ENCODE data around the gene ETV6. TPM values are rescaled to one million over a fixed set of nuclear protein-coding genes. Genes with fewer than 3 reads are reported as not detected.

Gene ETV6
- polyA plus RNA-seq, 3 donors: 6.8 to 45.1 (median 11.7) TPM

- H3K36me3 Mint-ChIP-seq: peaks cover 46 to 49% of the 10 kb centered on the region in 2 donors
- Histone ChIP-seq H3K4me3 (replicated peaks in 1 of 3; ENCODE audit: low read depth in 2 of 3, low read length in 3 of 3) (peak overlapping the region in 1 of 3 experiments; percentile 57), H3K36me3 (replicated peaks in 1 of 2; ENCODE audit: control insufficient read depth in 1 of 2, insufficient read depth in 2 of 2, low read length in 2 of 2) (peaks cover 0 to 9% of the 10 kb centered on the region in 2 donors), H3K79me2 (ENCODE audit: insufficient read depth, low read length) (peaks cover 99% of the 10 kb centered on the region), H3K4me1 (ENCODE audit: control insufficient read depth in 1 of 2, insufficient read depth in 2 of 2, low read length in 2 of 2) (peaks cover 82 to 91% of the 10 kb centered on the region in 2 donors), H3K9me3 (replicated peaks in 1 of 2; ENCODE audit: control insufficient read depth in 1 of 2, insufficient read depth in 1 of 2, low read length in 2 of 2) (no peaks in the 10 kb centered on the region), H3K9ac (ENCODE audit: insufficient read depth, low read length, poor library complexity, severe bottlenecking) (no peak overlapping the region), H3K27me3 (ENCODE audit: control insufficient read depth in 2 of 2, insufficient read depth in 2 of 2, low read length in 2 of 2) (no peaks in the 10 kb centered on the region), H2AFZ (ENCODE audit: insufficient read depth, low read depth, low read length, poor library complexity, severe bottlenecking) (no peak overlapping the region), H3K27ac (ENCODE audit: low read depth in 1 of 2, low read length in 2 of 2) (peak overlapping the region in 1 of 2 donors; percentile 97), H4K20me1 (ENCODE audit: insufficient read depth, low read length) (no peaks in the 10 kb centered on the region), H3K4me2 (replicated peaks; ENCODE audit: extremely low read depth, low read length, poor library complexity, severe bottlenecking) (peak overlapping the region; percentile 58)
- H3K9me3 Mint-ChIP-seq: peaks cover 0 to 2% (median 0%) of the 10 kb centered on the region in 7 donors
- peak overlapping the region; percentile 81 to 100 (median 99) for H3K27ac Mint-ChIP-seq
- peak in 2 of 3 donors; percentile 34 to 58 for DNase-seq
- H3K4me1 Mint-ChIP-seq: peaks cover 90% of the 10 kb centered on the region
- H3K4me3 Mint-ChIP-seq: peak overlapping the region; percentile 53 to 58
- H3K27me3 Mint-ChIP-seq (ENCODE audit: low read depth in 3 of 3): no peaks in the 10 kb centered on the region
- intact Hi-C loops (cut with micrococcal nuclease): loop anchor here in 1 of 2 donors (5.0 kb wide), 4 partner anchors 37 to 113 kb away; no protein-coding TSS in a partner anchor
- no peak for TF ChIP-seq CTCF (IDR thresholded peaks at IDR 0.05)
These were observed 115.4 kb downstream of the ETV6 start for GRCh38 chr12:11764837-11765236.

- Mint-ChIP-seq H3K27me3 (ENCODE audit: low read depth in 3 of 3) (no peaks in the 10 kb centered on the region), H3K36me3 (peaks cover 43 to 49% of the 10 kb centered on the region in 2 donors), H3K4me1 (peaks cover 90% of the 10 kb centered on the region), H3K4me3 (peak overlapping the region; percentile 78 to 89), H3K9me3 (no peaks in the 10 kb centered on the region), H3K27ac (peak overlapping the region; percentile 99 to 100 (median 99))
- intact Hi-C loops (cut with micrococcal nuclease): loop anchor here in 1 of 2 donors (5.0 kb wide), 3 partner anchors 37 to 113 kb away; no protein-coding TSS in a partner anchor
- TF ChIP-seq CTCF (IDR thresholded peaks at IDR 0.05): no peak
- Histone ChIP-seq H3K36me3 (replicated peaks in 1 of 2; ENCODE audit: control insufficient read depth in 1 of 2, insufficient read depth in 2 of 2, low read length in 2 of 2) (peaks cover 0 to 9% of the 10 kb centered on the region in 2 donors), H3K9ac (ENCODE audit: insufficient read depth, low read length, poor library complexity, severe bottlenecking) (peak overlapping the region; percentile 76), H3K4me3 (replicated peaks in 1 of 3; ENCODE audit: low read depth in 2 of 3, low read length in 3 of 3) (peak overlapping the region in 2 of 3 experiments; percentile 14 to 57), H3K27me3 (ENCODE audit: control insufficient read depth in 2 of 2, insufficient read depth in 2 of 2, low read length in 2 of 2) (no peaks in the 10 kb centered on the region), H3K9me3 (replicated peaks in 1 of 2; ENCODE audit: control insufficient read depth in 1 of 2, insufficient read depth in 1 of 2, low read length in 2 of 2) (no peaks in the 10 kb centered on the region), H3K79me2 (ENCODE audit: insufficient read depth, low read length) (peaks cover 99% of the 10 kb centered on the region), H3K4me2 (replicated peaks; ENCODE audit: extremely low read depth, low read length, poor library complexity, severe bottlenecking) (peak overlapping the region; percentile 58), H3K4me1 (ENCODE audit: control insufficient read depth in 1 of 2, insufficient read depth in 2 of 2, low read length in 2 of 2) (peaks cover 84 to 91% of the 10 kb centered on the region in 2 donors), H2AFZ (ENCODE audit: insufficient read depth, low read depth, low read length, poor library complexity, severe bottlenecking) (no peak overlapping the region), H3K27ac (ENCODE audit: low read depth in 1 of 2, low read length in 2 of 2) (peak overlapping the region; percentile 97), H4K20me1 (ENCODE audit: insufficient read depth, low read length) (no peaks in the 10 kb centered on the region)
- no CpG with 5 or more reads among the region's 2 CpGs for WGBS (ENCODE audit: insufficient coverage)
- DNase-seq: no peak
These were observed 115.9 kb downstream of the ETV6 start for GRCh38 chr12:11765421-11765816.

Measured in CD14-positive monocyte (primary cell).